Activated naive CD4-positive, alpha-beta T cell treated with Interleukin-2 at 50 U/mL for 16 hours (primary cell): ENCODE measurements around the gene GLIS1.

Source experiments
- DNase-seq: peaks from one replicate; pipeline ENCODE4 v3.0.0-alpha.2; 2020

The GLIS1 gene

GRCh38 chr1:53473463-53473862 is 265.5 kb downstream of the GLIS1 start:
- no peak for DNase-seq

GRCh38 chr1:53471000-53471399 is 268.0 kb downstream of the GLIS1 start:
- DNase-seq, result no peak

GRCh38 chr1:53470584-53470983 is 268.4 kb downstream of the GLIS1 start:
- no peak for DNase-seq

DNA sequence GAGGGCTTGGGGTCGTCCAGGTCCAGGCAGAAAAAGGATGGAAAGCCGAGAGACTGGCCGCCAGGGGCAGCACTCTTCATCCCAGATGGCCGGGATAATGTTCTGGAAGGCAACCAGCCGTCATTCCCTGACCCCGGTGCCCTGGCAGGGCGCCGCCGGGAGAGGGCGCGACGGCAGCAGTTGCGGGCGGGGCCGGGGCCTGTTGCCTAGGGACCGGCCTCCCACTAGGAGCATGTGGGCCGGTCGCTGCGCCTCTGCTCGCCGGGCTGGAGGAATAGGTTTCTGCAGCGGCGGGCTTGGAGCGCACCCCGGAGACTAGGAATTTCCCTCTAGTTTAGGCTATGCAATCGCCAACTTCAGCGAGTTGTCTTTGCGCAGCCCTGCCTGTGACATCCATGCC is 268.8 kb downstream of the GLIS1 start:
- no peak for DNase-seq

GRCh38 chr1:53469373-53469772 is 269.6 kb downstream of the GLIS1 start:
- DNase-seq, result no peak

DNA sequence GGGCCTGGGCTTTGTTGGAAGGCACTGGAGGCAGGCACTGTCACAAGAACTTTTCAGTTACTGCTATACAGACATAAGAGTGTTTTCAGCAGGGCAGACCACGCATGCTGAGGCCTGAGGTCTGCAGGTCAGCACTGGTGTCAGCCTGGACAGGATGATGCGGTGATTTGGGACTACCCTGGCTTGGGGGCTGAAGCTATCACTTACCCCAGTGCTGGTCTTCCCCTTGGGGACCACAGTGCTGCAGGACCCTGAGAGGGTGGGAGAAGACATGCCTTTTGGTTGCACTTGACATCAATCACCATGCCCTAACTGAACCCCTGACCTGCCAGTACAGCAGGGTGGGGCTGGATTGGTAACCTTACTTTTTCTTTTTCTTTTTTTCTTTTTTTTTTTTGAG is 270.6 kb downstream of the GLIS1 start:
- no peak for DNase-seq

- no peak for DNase-seq
Observed at GRCh38 chr1:53467391-53467790, 271.6 kb downstream of the GLIS1 start.

- DNase-seq, result no peak
Observed at GRCh38 chr1:53465023-53465957, 273.7 kb downstream of the GLIS1 start.

DNA sequence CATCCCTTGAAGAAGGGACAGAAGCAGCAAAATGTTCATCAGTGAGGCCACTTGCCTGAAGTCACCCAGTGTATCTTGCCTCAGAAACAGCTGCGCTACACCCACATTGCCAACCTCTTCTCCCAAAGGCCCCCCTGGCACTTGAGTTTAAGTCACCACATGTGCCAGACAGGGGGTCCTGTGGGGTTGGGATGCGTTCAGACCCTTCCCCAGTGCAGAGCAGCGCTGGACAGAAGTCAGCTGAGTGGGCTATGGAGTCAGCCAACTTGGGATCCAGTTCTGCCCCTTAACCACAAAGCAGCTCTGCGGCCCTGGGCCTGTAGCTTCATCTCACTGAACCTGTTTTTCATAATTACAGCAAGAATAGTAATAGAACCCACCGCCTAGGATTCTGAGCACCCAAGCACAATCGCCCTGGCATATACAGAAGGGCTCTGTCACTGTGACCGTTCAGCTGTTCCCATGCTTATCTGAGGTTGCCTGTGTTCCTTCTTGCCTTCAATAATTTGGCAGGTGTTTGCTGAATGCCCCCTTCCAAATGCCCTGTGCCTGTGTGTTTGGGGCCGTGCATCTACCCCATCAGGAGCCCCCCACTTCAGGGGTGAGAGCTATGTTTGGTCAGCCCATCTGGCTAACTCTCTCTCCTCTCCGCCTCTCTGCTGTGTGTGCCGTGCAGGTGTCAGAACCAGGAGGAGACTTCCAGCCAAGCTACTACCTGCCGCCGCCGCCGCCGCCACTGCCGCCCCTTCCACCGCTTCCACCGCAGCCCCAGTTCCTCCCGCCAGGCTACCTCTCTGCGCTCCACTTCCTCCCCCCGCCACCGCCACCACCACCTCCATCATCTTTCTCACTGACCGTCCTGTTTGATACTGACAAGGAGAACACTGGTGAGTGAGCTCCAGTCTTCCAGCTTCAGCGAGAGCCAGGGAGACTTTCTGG is 274.7 kb downstream of the GLIS1 start:
- DNase-seq, result no peak

DNA sequence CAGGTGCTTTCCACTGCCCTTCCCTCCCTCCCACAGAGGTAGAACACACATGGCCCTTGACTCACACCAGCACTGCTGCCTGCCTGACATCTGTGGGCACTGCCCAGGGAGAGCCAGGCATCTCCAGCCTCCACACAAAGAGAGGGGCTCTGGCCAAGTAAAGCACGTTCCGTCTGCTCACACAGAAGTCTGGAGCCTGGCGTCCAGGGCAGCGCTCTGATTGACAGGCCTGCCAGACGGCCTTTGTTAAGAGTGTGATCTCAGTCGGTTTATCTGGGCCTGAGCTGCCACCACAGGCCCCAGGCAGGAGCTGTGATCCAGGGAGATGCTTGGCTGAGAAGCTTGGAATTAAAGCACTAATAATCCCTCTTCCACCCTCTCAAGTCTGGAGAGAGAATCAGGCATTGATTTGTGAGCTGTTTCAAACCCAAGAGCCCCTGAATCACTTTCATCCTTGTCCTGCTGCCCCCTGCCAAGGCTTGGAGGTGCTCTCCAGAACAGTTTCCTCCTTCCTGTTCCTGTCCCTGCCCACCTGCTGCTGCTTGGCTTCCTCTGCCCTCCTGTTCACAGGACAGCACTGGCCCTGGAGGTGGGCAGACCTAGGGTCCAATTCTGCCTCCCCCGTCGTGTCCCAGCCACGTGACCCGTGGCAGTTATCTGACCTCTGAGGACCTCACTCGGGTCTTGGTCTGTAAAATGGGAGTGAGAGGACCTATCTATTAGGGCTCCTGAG is 276.0 kb downstream of the GLIS1 start:
- no peak for DNase-seq

DNA sequence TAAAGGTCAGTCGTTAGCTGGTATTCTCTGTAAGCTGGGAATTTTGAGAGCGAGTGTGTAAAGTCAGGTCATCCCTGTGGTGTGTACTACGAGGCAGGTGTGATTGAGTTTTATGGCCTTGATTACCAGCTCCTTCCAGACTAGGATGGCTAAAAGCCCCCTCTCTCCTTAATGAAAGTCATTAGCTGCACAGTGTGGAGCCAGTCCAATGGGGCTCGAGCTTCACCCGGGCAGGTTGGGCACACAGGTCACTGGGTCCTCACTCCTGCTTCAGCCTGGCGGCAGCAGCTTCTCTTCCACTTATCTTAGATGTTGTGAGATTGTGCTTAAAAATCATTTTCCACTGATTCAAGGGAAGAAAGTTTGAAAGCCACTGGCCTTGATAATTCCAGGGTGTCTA is 276.8 kb downstream of the GLIS1 start:
- no peak for DNase-seq

DNA sequence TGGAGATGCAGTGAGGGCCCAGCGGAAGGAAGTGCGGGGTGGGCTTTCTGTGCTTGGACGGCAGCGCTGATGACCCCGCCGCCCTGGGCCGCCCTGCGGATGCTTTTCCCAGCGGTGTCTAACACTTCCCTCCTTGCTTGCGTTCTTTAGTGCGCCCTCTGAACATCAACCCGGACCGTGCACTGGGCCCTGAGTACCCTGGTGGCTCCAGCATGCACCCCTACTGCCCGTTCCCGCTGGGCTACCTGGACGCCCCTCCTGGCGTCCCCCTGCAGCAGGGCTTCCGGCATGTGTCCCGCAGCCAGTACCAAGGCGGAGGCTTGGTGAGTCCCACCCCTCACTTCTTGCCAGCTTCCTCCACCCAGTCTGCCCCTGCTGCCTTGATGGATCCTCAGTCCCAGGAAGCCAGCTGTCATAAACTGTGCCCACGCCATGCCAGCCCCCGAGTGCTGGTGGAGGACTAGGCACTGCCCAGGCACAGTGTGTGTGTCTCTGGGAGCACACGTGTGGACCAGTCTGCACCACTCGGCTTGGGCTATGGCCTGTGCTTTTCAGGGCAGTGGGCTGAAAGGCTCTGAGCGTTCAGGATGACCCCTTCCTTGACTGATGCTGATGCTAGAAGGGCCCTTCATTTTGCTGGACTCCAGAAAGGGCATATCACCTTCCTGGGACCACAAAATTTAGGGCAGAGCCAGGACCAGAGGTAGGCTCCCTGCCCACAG is 277.5 kb downstream of the GLIS1 start:
- DNase-seq, result no peak

DNA sequence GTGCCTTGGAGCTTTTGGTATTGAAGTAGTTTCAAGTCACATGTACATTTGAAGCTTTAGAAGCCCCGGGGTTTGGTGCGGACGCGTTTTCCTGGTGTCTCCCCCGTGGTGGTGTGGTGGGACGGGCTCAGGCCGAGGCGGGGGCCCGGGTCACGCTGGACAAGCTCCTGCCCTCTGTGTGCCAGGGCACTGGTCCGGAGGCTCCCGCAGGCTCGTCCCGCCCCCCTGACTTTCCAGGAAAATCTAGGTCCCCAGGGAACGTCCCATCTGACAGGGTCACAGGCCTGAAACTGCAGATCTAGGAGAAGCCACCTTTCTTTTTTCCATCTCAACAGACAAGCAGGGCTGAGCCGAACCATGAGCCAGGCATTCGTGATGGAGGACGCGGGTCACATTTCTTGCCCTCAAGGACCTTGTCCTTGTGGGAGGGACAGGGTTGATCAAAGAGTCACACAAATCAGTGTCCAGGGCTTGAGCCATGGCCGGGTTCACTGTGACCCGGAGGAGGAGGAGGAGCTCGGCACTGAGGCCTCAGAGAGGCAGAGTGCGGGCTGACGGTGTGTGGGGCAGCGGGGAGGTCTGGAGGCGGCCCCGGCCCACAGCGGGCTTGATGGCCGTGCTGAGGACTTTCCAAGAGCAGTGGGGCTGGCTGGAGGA is 278.2 kb downstream of the GLIS1 start:
- DNase-seq, result no peak

- no peak for DNase-seq
Observed at GRCh38 chr1:53460211-53460634, 278.7 kb downstream of the GLIS1 start.

- no peak for DNase-seq
Observed at GRCh38 chr1:53459321-53460175, 279.4 kb downstream of the GLIS1 start, which contains the start of gene DMRTB1. TSS of gene DMRTB1 (plus strand) at chr1:53459399. CDS start at chr1:53459454, 55 bp downstream.

DNA sequence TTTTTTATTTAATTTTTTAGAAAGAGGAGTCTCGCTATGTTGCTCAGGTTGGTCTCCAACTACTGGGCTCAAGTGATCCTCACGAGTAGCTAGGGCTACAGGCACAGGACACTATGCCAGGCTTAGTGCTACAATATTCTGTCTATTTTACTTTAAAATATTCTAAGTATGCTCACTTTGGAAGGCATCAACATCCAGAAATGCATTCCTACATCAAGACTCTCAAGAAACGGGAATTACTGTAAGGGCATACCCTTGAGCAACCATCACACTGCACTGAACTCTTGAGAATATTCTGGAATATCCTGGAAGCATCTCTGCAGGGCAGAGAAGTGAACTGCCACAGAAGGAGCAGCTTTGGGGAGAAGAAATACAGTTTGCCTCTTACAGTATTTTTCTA is 280.3 kb downstream of the GLIS1 start:
- no peak for DNase-seq
